ES-I3 (cell line): ENCODE results near the gene RBP3.

Experiments used
- H3K36me3 ChIP-seq: 2 replicates; pipeline ENCODE4 v1.6.1; 2013; ENCODE audit warnings: mild to moderate bottlenecking, low read length, control low read depth, moderate library complexity; ENCODE audit not compliant: insufficient read depth
- H3K4me1 ChIP-seq: 2 replicates; pipeline ENCODE4 v1.6.1; 2013; ENCODE audit warnings: mild to moderate bottlenecking, control low read depth, low read length; ENCODE audit not compliant: insufficient read depth
- H3K9ac ChIP-seq: 2 replicates; pipeline ENCODE4 v1.6.1; 2013; ENCODE audit warnings: low read depth, mild to moderate bottlenecking, low read length, moderate library complexity
- H3K9me3 ChIP-seq: 2 replicates; pipeline ENCODE4 v1.6.1; 2013; ENCODE audit warnings: mild to moderate bottlenecking, low read length, moderate library complexity; ENCODE audit not compliant: control insufficient read depth, insufficient read depth

The RBP3 gene

DNA sequence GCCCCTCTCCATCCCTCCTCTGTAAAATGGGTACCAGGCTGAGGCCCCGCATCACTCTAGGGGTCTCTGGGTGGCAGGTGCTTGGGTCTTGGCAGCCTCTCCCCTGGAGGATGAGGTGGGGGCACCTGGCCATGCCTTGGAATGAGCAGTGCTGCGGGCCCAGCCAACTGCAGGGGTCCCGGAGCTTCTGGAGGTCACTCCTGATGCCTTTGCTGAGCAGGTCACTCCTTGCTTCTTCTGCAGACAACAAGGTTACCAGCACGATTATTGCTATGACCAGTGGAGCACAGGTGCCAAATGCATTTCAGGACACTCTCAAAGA is 58.3 kb downstream of the RBP3 start:
- Histone ChIP-seq H3K4me1 (peaks cover 46% of the 10 kb centered on the region), H3K9me3 (no peaks in the 10 kb centered on the region)

GRCh38 chr10:47406870-47407691 is 58.9 kb downstream of the RBP3 start:
- H3K36me3 ChIP-seq, result no peaks in the 10 kb centered on the region
- peaks cover 41% of the 10 kb centered on the region for H3K4me1 ChIP-seq
- H3K9me3 ChIP-seq, result no peaks in the 10 kb centered on the region
- no peak overlapping the region for H3K9ac ChIP-seq

More for the DNA sequence above, 58.3 kb downstream of the RBP3 start:
- H3K9ac ChIP-seq, result no peak overlapping the region
- H3K36me3 ChIP-seq, result no peaks in the 10 kb centered on the region
